Esophagus muscularis mucosa (tissue), 4 donors: Measurements from ENCODE around the gene PLPP4.

Experiments
- CTCF ChIP-seq, 3 experiments: fragments of 200-600 bp in 2 of 3; fragments of 450-650 bp in 1 of 3; sonication (generic) in 2 of 3; IDR thresholded peaks; one replicate each; pipeline ENCODE4 v1.5.1; 2017 to 2019; ENCODE audit warnings: antibody characterized with exemption in 3 of 3, mild to moderate bottlenecking in 2 of 3, moderate library complexity in 1 of 3
- EP300 ChIP-seq: sonication (generic); formaldehyde crosslinking; IDR thresholded peaks from one replicate; pipeline ENCODE4 v1.6.1; 2017; ENCODE audit warnings: antibody characterized with exemption
- POLR2A ChIP-seq: fragments of 450-650 bp; IDR thresholded peaks from one replicate; pipeline ENCODE4 v1.6.1; 2017; ENCODE audit warnings: antibody characterized with exemption, moderate library complexity, mild to moderate bottlenecking, low read depth
- POLR2AphosphoS5 ChIP-seq, 2 donors: sonication (generic); formaldehyde crosslinking; IDR thresholded peaks; one replicate each; pipeline ENCODE4 v1.6.1; 2017; ENCODE audit warnings: antibody characterized with exemption in 2 of 2

- no peak for TF ChIP-seq CTCF (IDR thresholded peaks at IDR 0.05)
- TF ChIP-seq POLR2A, result no peak
- TF ChIP-seq POLR2AphosphoS5 (IDR thresholded peaks at IDR 0.05), result no peak
- no peak for TF ChIP-seq EP300
These were observed 48.0 kb downstream of the PLPP4 start for GRCh38 chr10:120505056-120505455.
